OCI-LY3 (cell line): ENCODE data around the gene SMAP2.

Source experiments
- CTCF ChIP-seq: fragments of 200-600, 300-600 bp; sonication (generic); IDR thresholded peaks from 2 replicates; pipeline ENCODE4 v1.5.1; 2014; ENCODE audit warnings: antibody characterized with exemption, low read length, low read depth
- EZH2phosphoT487 ChIP-seq: fragments of 200-600 bp; shearing (Covaris generic); IDR thresholded peaks from 2 replicates; pipeline ENCODE4 v1.6.1; 2018; ENCODE audit warnings: antibody characterized with exemption, mixed run types, low read depth

DNA sequence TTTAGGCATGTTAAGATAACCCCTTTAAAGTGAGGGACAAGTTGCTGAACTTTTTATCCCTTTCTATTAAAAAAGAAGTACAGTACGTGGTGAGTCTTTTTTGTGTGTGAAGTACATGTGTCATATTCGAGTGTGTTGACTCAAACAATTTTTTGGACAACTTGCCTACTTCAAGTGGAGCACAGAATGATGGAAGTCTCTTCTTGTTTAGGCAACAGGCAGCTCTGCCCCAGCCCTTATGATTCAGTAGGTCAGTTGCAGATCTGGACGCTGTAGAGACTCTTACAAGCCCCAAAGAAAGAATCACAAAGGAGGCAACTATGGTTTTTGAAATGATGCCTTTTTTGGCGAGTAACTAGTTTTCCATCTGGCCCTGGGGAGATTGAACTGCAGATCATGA lies 62.3 kb downstream of the SMAP2 start:
- TF ChIP-seq CTCF, result no peak
- TF ChIP-seq EZH2phosphoT487, result no peak
